Measurements from ENCODE around the gene ADGRV1. TPM values are rescaled to one million over a fixed set of nuclear protein-coding genes. Genes with fewer than 3 reads are reported as not detected.

ADGRV1 gene
- total RNA-seq, 4 donors from 2014 or later: 1.9 to 11.3 TPM; not detected in 2

GRCh38 chr5:91126888-91127287 is 568.3 kb downstream of the ADGRV1 start:
- Histone ChIP-seq H3K9me3 (no peaks in the 10 kb centered on the region), H3K4me3 (no peak overlapping the region), H3K27ac (peak overlapping the region; percentile 64 to 74), H3K36me3 (no peaks in the 10 kb centered on the region), H3K4me1 (peaks cover 0 to 3% of the 10 kb centered on the region in 2 donors), H3K27me3 (no peaks in the 10 kb centered on the region)
- DNase-seq: no peak
- TF ChIP-seq POLR2A (IDR thresholded peaks at IDR 0.05): no peak
- TF ChIP-seq, protein P1, sequence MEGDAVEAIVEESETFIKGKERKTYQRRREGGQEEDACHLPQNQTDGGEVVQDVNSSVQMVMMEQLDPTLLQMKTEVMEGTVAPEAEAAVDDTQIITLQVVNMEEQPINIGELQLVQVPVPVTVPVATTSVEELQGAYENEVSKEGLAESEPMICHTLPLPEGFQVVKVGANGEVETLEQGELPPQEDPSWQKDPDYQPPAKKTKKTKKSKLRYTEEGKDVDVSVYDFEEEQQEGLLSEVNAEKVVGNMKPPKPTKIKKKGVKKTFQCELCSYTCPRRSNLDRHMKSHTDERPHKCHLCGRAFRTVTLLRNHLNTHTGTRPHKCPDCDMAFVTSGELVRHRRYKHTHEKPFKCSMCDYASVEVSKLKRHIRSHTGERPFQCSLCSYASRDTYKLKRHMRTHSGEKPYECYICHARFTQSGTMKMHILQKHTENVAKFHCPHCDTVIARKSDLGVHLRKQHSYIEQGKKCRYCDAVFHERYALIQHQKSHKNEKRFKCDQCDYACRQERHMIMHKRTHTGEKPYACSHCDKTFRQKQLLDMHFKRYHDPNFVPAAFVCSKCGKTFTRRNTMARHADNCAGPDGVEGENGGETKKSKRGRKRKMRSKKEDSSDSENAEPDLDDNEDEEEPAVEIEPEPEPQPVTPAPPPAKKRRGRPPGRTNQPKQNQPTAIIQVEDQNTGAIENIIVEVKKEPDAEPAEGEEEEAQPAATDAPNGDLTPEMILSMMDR (IDR thresholded peaks at IDR 0.05): no peak
- intact Hi-C loops (cut with DNase I; ENCODE audit: low total_unique reads): no loop called here

GRCh38 chr5:91127456-91128081 is 569.0 kb downstream of the ADGRV1 start:
- peak overlapping the region; percentile 64 to 74 for H3K27ac ChIP-seq
- H3K4me1 ChIP-seq: peaks cover 0 to 3% of the 10 kb centered on the region in 2 donors
- H3K27me3 ChIP-seq: no peaks in the 10 kb centered on the region
- no peak for TF ChIP-seq POLR2A (IDR thresholded peaks at IDR 0.05)
- TF ChIP-seq, protein P1 (IDR thresholded peaks at IDR 0.05): no peak
- intact Hi-C loops (cut with DNase I; ENCODE audit: low total_unique reads): no loop called here
- H3K9me3 ChIP-seq: no peaks in the 10 kb centered on the region
- H3K36me3 ChIP-seq: no peaks in the 10 kb centered on the region
- no peak for DNase-seq
- H3K4me3 ChIP-seq: no peak overlapping the region

- no peak for TF ChIP-seq POLR2A (IDR thresholded peaks at IDR 0.05)
- intact Hi-C loops (cut with DNase I; ENCODE audit: low total_unique reads): no loop called here
- H3K4me3 ChIP-seq: no peak overlapping the region
- H3K27ac ChIP-seq: peak overlapping the region in 1 of 2 donors; percentile 74
- H3K9me3 ChIP-seq: no peaks in the 10 kb centered on the region
- DNase-seq: no peak
- peaks cover 0 to 3% of the 10 kb centered on the region in 2 donors for H3K4me1 ChIP-seq
- H3K36me3 ChIP-seq: no peaks in the 10 kb centered on the region
- no peaks in the 10 kb centered on the region for H3K27me3 ChIP-seq
Measured at GRCh38 chr5:91128604-91129003, 570.0 kb downstream of the ADGRV1 start.

- TF ChIP-seq POLR2A (IDR thresholded peaks at IDR 0.05): no peak
- TF ChIP-seq, protein P1 (IDR thresholded peaks at IDR 0.05): no peak
- no peak overlapping the region for H3K27ac ChIP-seq
- H3K9me3 ChIP-seq: no peaks in the 10 kb centered on the region
- H3K4me3 ChIP-seq: no peak overlapping the region
- no peak for DNase-seq
- peaks cover 0 to 3% of the 10 kb centered on the region in 2 donors for H3K4me1 ChIP-seq
- H3K36me3 ChIP-seq: no peaks in the 10 kb centered on the region
- H3K27me3 ChIP-seq: no peaks in the 10 kb centered on the region
- intact Hi-C loops (cut with DNase I; ENCODE audit: low total_unique reads): no loop called here
Measured at GRCh38 chr5:91129748-91130147, 571.2 kb downstream of the ADGRV1 start.

- no peak for DNase-seq
- H3K27ac ChIP-seq: no peak overlapping the region
- intact Hi-C loops (cut with DNase I; ENCODE audit: low total_unique reads): no loop called here
Measured at GRCh38 chr5:91130759-91131158, 572.2 kb downstream of the ADGRV1 start.

More at GRCh38 chr5:91130759-91131158, 572.2 kb downstream of the ADGRV1 start:
- Histone ChIP-seq H3K4me3 (no peak overlapping the region), H3K27me3 (no peaks in the 10 kb centered on the region), H3K36me3 (no peaks in the 10 kb centered on the region), H3K4me1 (peaks cover 0 to 3% of the 10 kb centered on the region in 2 donors), H3K9me3 (no peaks in the 10 kb centered on the region)
- TF ChIP-seq, protein P1 (IDR thresholded peaks at IDR 0.05): no peak
- no peak for TF ChIP-seq POLR2A (IDR thresholded peaks at IDR 0.05)
